Cardiac septum (tissue), 1 donor: ENCODE measurements around the gene FAM117B. TPM values are rescaled to one million over a fixed set of nuclear protein-coding genes. Genes with fewer than 3 reads are reported as not detected.
"Not testable (repeated sequence)": the region's sequence is repeated elsewhere in the genome, so short reads cannot be mapped to it uniquely, and the experiment has no call there.

Experiments used
- DNase-seq: peaks from one replicate; pipeline ENCODE4 v3.0.0-alpha.2; 2020; ENCODE audit warnings: low spot score
- intact Hi-C: fragments of 100-400 bp; cut with DNase I; formaldehyde crosslinking; loops from one replicate; pipeline ENCODE4 v1.14.0; 2022
- total RNA-seq: library from RNA; stranded (reverse); fragmentation: NEBNext Ultra II Directional; extraction: Animal tissue kit (Norgen Biotek cat#: 25700); gene quantifications from one replicate; pipeline ENCODE4 v1.2.1, GENCODE V29; 2021
- donor health status: DM: no; HTN: no; CAD: no.

Gene FAM117B
- total RNA-seq, 1 donor from 2014 or later: 1.2 TPM

DNA sequence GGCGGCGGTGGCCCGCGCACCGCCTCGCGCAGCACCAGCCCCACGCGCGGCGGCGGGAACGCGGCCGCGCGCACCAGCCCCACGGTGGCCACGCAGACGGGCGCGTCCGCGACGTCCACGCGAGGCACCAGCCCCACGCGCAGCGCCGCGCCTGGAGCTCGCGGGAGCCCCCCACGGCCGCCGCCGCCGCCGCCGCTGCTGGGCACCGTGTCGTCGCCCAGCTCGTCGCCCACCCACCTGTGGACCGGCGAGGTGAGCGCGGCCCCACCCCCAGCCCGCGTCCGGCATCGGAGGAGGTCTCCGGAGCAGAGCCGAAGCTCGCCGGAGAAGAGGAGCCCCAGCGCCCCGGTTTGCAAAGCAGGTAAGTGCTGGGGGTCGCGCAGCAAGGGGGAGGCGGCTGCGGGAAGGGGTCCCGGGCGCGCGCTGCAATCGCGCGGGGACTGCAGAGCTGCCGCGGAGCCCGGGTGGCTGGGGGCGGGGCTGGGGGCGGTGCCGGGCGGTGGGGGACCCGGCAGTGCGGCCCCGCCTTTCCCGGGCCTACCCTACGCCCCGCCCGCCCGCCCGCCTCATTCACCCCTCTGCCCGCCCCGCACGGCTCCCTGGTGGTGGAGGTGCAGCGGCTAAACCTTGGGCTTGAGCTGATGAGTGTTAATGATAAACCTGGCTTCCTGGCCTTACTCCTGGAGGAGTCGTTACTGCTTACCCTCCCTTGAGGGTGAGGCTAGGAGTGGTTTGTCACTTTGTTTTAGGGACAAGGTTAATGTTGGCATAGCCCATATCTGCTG is 851 bp downstream of the FAM117B start:
- DNase-seq: peak; percentile 86
- intact Hi-C loops: loop anchor here (5.0 to 10.0 kb wide), 4 partner anchors 48 to 269 kb away; partner anchors contain the start of genes BMPR2 and ICA1L

DNA sequence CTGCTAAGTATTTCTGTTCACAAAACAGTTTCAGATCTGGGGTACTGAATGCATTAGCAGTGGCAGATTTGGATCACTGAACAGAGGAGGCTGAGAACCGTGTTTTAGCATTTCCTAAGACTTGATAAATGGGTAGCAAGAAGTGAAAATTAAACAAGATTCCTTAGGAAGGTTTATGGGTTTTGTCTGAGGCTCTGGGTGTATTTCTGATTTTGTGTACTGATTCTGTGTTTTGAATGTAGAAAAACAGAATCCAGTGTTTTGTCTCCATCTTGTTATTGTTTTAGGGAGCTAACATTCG is 1.4 kb downstream of the FAM117B start:
- DNase-seq: no peak
- intact Hi-C loops: loop anchor here (5.0 to 10.0 kb wide), 4 partner anchors 49 to 269 kb away; partner anchors contain the start of genes BMPR2 and ICA1L

DNA sequence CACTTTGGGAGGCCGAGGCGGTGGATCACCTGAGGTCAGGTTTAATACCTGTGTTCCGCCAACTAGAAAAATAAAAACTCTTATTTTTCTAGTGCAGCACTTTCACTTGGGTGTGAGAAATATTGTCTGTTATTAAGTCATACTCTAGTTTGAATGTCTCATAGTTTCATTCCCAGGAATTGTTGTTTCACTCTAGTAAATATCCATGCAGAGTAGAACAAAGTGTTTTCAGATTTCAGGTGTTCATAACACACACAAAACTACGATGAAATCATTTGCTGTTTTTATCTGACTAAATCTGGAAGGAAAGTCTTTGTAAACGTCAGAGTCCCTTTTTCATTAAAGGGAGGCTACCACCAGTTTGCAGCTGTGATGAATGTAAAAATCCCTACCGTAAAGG is 4.0 kb downstream of the FAM117B start:
- intact Hi-C loops: loop anchor here (5.0 to 10.0 kb wide), 4 partner anchors 51 to 266 kb away; partner anchors contain the start of genes BMPR2 and ICA1L
- DNase-seq: no peak

DNA sequence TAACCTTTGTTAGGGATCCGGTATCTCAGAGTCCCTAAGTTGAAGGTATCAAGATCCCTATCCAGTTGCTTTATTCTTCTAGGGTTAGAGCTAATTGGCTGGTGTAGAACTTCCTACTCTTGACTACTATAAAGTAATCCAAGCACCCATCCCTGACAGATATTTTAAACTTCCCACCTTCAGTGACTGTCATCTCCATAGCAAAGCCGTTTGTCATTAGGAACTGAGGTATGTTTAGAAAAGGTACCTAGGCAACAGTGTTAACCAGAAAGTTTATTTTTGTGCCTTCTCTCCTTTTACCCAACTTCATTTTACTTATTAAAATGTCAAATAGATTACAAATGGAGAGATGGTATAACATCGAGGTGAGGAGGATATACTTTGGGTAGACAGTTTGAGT is 4.5 kb downstream of the FAM117B start:
- intact Hi-C loops: loop anchor here (5.0 to 10.0 kb wide), 4 partner anchors 52 to 266 kb away; partner anchors contain the start of genes BMPR2 and ICA1L
- DNase-seq: no peak

DNA sequence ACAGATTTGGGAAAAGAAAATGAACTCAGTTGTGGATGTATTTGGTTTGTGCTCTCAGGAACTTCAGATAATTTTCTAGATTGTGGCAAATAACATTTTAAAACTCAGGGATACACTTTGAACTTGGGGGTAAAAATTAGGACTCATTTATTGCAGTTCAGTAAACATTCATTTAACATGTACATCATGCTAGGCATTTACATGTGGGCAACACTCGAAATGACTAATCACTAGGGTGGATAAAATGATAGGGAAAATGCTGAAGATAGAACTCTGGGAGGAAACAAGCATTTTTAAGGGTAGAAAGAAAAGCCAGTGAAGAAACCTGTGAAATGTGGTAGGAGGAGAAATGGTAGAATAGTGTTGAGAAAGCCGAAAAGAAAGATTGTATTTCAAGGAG is 7.8 kb downstream of the FAM117B start:
- no peak for DNase-seq
- intact Hi-C loops: no loop called here

DNA sequence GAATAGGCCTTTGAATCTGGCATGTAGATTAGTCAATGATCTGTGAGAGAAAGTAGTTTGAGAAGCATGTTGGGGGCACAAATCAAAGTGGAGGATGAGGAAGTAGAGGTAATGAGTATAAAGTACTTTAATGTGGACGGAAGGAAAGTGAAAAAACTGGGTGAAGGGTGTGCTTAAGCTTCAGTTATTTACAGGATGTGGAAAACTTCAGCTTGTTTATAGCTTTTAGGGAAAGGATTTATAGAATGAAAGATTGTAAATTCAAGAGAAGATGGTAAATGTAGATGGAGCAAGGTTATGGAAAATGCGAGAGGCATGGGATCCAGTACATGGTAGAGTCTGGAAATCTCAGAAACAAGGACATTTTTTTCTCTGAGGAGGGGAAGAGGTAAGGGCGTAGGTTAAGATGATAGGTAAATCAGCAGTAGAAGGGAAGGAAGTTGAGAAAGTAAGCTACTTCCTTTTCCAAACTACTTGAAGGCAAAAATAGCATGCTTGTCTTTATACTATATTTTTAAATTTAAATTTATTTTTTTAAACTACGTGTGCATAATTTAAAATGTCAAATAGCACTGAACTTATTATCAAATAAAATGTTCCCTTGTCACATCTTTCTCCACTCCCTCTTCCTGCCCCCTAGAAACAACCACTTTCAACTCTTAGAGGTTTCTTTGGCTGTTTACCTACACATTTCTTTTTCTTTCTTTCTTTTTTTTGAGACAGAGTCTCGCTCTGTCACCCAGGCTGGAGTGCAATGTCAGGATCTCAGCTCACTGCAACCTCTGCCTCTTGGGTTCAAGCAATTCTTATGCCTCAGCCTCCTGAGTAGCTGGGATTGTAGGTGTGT is 8.5 kb downstream of the FAM117B start:
- no peak for DNase-seq
- intact Hi-C loops: no loop called here

DNA sequence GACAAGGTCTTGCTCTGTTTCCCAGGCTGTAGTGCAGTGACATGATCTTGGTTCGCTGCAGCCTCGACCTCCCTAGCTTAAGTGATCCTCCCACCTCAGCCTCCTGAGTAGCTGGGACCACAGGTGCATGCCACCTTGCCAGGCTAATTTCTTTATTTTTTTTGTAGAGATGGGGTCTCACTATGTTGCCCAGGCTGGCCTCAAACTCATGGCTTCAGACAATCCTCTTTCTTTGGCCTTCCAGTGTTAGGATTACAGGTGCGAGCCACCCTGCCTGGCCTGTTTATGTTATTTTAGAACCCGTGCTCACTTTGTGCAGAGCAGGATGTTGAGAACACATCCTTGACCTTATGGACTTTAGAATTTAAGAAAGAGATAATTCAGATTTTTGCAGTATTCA is 17.4 kb downstream of the FAM117B start:
- DNase-seq: no peak
- intact Hi-C loops: no loop called here

DNA sequence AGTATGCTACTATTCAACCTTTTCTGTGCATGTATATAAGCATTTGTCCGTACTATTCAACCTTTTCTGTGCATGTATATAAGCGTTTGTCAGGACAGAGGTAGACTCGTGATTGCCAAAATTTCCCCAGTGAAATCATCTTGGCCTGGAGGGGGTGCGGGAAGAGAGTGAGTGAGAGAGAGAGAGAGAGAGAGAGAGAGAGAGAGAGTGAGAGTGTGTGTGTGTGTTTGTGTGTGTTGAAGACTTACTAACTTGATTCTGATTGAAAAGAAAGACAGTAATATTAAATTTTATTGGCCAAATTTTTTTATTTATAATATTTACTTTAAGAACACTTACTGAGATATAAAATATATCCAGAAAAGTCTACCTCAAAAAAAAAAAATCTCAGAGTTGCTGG is 19.1 kb downstream of the FAM117B start:
- DNase-seq: no peak
- intact Hi-C loops: no loop called here

DNA sequence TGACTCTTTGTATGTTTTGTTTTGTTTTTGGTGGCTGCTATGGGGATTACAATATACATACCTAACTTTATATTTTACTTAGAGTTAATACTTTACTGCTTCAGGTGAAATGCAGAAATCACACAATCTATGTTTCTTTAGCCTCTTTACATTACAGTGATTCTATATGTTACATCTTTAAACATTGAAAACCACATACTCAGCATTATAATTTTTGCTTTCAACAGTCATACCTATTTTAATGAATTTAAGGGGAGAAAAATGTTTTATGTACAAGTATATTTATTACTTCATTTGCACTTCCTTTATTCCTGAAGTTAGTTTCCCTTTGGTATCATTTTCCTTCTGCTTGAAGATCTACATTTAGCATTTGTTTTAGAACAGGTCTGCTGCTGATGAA is 23.1 kb downstream of the FAM117B start:
- DNase-seq: no peak

DNA sequence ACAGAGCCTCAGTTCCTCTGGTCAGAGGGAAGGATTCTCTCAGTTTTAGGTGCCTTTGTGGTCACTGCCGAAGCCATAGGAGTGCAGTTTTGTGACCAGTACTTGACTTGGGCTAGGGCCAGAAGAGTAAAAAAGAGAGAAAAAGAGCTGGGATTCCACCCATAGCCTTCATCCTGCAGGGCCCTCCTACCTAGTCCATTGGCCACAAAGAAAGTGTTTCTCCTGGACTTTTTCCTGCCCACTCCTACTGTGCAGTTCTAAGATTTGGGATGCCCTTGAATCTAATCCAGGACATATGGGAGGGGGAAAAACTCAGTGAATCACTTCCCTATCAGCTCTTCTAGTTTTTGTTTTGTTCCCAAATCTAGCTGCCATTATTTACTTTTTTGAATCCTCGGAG is 26.0 kb downstream of the FAM117B start:
- no peak for DNase-seq
- intact Hi-C loops: no loop called here

More for the DNA sequence above, 23.1 kb downstream of the FAM117B start:
- intact Hi-C loops: no loop called here

DNA sequence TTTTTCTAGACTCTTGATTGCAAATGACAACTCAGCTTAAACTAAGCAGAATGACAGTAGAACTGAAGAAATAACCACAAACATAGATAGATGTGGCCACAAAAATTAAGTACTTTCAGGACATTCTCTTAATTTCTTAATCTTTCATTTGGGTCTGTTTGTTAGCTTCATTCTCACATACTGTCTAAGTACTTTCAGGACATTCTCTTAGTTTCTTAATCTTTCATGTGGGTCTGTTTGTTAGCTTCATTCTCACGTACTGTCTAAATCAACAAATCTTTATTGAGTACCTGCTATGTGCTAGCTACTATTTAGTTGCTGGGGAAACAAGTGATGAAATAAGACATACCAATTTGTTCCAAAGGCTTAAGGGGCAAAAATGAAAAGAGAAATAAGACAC is 35.1 kb downstream of the FAM117B start:
- no peak for DNase-seq
- intact Hi-C loops: no loop called here

DNA sequence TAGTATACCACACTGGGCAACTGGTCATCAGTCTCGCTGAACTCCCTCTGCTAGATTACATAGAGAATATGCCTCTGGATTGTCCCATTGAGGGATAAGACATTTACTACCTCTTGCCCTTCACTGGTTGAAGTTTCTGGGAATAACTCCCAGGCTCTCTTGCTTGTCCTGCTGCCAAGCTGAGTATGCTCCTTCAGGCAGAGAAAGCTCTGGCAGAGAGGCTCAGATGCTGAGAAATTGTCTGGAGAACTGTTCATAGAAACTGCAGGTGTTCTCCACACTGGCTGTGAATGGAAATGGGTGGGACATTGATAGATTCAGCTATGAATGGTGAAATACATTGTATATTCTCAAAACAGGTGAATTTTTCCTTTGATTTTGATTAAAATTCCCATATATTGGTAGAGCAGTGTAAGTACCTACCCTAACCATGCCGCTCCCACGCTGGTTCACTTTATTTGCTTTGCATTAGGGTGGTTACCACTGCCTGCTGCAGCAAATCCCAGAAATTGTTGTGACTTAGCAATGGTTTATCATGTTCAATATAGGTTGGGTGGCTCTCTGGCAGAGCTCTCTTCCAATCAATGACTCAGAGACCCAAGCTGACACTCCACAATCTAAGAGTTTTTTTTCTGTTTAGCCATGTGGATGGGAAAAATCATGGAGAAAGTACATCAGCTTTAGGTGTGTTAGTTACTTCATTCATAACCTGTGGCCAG is 36.7 kb downstream of the FAM117B start:
- intact Hi-C loops: no loop called here
- DNase-seq: no peak

DNA sequence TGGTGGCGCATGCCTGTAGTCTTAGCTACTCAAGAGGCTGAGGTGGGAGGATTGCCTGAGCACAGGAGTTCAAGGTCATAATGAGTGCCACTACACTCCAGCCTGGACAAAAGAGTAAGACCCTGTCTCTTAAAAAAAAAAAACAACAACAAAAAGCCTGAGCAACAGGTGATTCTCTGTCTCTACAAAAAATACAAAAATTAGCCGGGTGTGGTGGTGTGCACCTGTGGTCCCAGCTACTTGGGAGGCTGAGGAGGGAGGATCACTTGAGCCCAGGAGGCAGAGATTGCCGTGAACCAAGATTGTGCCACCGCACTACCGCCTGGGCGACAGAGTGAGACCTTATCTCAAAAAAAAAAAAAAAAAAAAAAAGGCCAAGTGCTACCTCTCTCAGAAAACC is 40.3 kb downstream of the FAM117B start:
- DNase-seq, intact Hi-C loops: not testable (repeated sequence)

DNA sequence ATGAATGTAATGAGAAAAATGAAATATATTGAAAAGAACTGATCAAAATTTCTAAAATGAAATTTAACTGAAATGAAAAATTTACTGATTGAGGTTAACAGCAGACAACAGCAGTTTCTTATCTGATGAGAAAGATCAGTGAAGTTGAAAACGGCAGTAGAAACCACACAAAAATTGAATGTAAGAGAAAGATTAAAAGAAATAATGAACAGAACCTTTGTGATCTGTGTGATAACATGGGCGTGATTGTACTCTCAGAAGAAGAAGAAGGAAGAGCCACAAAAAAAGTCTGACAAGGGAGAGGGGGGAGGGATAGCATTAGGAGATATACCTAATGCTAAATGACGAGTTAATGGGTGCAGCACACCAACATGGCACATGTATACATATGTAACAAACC is 45.2 kb downstream of the FAM117B start:
- intact Hi-C loops: no loop called here
- no peak for DNase-seq

DNA sequence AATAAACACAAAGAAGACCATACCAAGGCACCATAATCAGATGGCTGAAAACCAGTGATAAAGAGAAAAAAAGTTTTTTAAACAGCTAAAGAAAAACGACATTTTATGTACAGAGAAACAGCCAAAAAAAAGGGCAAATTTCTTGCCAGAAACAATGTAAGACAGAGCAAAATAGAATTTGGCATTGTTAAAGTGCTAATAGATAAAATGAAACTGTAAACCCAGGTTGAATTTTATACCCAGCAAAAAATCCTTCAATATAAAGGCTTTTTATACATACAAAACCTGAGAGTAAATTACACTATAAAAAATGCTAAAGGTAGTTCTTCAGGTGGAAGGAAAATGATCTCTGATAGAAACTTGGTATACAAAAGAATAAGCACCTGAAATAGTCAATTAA is 45.7 kb downstream of the FAM117B start:
- no peak for DNase-seq
- intact Hi-C loops: no loop called here

DNA sequence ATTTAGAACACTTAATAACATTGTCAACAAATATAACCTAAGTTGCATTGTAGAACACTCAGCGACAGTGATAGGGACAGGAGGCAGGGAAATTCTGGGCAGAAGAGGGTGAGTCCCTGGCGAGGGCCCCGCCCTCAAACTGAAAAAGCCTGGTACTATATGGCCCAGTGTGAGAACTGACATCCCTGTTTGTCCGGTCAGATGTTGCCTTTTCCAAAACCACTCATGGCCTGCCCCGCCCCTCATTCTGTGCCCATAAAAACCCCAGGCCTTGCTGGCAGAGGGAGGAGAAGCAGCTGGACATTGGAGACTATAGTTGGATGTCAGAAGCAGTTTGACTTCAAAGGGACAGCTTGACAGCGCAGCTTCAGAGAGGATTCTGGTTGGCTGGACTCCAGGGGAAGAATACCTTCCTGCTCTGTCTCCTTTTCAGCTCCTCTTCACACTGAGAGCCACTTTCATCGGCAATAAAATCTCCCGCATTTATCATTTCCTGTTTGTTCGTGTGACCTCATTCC is 47.0 kb downstream of the FAM117B start:
- intact Hi-C loops: no loop called here

DNA sequence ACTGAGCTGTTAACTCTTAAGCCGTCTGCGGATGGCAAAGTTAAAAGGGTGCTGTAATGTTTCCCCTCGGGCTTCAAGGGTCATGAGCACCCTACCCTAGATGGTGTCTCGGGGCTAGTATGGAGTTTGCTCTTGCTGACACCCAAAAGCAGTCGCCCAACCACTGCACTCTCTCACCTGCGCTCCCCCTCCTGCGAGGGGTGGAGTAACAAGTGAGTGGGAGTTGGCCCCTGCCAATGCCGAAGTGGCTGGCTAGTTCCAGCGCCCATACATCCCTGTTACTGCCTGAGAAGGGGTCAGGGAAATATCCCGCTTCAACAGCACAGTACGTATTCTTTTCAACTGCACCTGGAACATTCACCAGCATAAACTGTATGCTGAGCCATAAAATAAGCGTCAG is 47.5 kb downstream of the FAM117B start:
- intact Hi-C loops: no loop called here
- no peak for DNase-seq

More for the DNA sequence above, 47.0 kb downstream of the FAM117B start:
- no peak for DNase-seq

DNA sequence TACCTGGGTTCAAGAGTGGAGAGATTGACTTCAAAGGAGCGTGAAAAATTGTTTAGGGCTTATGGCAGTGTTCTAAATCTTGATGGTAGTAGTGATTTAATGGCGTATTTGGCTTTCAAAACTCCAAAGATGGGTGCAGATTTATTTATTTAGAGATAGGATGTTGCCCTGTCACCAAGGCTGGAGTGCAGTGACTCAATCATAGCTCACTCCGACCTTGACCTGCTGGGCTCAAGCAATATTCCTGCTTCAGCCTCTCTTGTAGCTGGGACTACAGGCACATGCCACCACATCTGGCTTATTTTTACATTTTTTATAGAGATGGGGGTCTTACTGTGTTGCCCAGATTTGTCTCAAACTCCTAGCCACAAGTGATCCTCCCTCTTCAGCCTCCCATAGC is 52.5 kb downstream of the FAM117B start:
- intact Hi-C loops: no loop called here
- DNase-seq: no peak

DNA sequence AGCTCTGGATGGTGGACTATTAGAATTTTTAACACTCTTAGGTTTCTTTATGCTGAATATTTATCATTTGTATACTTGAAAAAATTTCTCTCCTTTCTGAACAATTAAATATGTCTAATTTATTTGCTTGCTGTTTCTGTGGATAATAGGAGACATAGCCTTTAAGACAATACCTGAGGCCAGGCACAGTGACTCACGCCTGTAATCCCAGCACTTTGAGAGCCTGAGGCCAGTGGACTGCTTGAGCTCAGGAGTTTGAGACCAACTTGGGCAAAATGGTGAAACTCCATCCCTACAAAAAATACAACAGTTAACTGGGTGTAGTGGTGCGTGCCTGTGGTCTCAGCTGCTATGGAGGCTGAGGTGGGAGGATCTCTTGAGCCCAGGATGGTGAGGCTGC is 54.7 kb downstream of the FAM117B start:
- DNase-seq: no peak
- intact Hi-C loops: no loop called here

DNA sequence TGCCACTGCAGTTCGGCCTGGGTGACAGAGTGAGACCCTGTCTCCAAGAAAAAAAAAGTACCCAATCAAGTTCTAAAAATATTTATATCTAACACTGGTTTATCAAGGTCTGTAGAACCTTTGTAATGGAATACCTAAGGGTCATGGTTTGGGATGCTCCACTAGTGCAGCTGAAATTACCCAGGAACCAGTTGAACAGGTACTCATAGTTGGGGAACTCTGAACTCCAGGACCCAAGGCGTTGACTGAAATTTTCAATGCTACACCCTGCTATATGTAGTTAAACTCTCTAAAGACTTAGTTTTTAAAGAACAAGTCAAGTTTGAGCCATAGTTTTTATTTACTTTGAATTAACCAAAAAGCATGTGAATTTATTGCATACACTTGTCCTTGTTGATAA is 55.1 kb downstream of the FAM117B start:
- no peak for DNase-seq
- intact Hi-C loops: no loop called here
